GM12878 (cell line): ENCODE data around the gene SEL1L2. TPM values are rescaled to one million over a fixed set of nuclear protein-coding genes. Genes with fewer than 3 reads are reported as not detected.

ENCODE experiments used
- ATAC-seq: fragments of 200-7000 bp; cut with Tn5 transposase; 3 replicates; pipeline ENCODE4 v1.9.1; 2020; ENCODE audit warnings: mild to moderate bottlenecking, moderate library complexity
- BruUV-seq: library from RNA; stranded (reverse); fragments of 400-500 nt; replicated peaks from 2 replicates; lab custom pipeline; 2021; lab: Mats Ljungman, UMichigan
- CTCF ChIA-PET: fragments of 300-600 bp; sonication (Branson Sonifier 250); formaldehyde crosslinking; extraction: SDS; loops from one replicate; lab custom pipeline; 2021; ENCODE audit warnings: inconsistent platforms; lab: Yijun Ruan, JAX
- POLR2A ChIA-PET: fragments of 350-600 bp; formaldehyde crosslinking; extraction: SDS; loops from one replicate; lab custom pipeline; 2021; ENCODE audit warnings: inconsistent platforms; lab: Charles Lee
- RAD21 ChIA-PET: fragments of 300-600 bp; sonication (Branson Sonifier 250); formaldehyde crosslinking; loops from one replicate; lab custom pipeline; 2023; ENCODE audit warnings: antibody characterized with exemption; ENCODE audit not compliant: unreplicated experiment; lab: Charles Lee
- SMC1A ChIA-PET: fragments of 300-600 bp; sonication (Branson Sonifier 250); formaldehyde crosslinking; loops from one replicate; lab custom pipeline; 2023; ENCODE audit not compliant: unreplicated experiment, uncharacterized antibody; lab: Charles Lee
- DNase-seq: peaks from one replicate; pipeline ENCODE4 v3.0.0-alpha.2; 2011; ENCODE audit warnings: low read depth, low spot score
- FAIRE-seq: peaks from 3 replicates; lab custom pipeline; 2011; peaks lifted over from hg19 to GRCh38; lab: Jason Lieb, UNC
- H2AFZ ChIP-seq: 2 replicates; pipeline ENCODE4 v1.6.0; 2011; ENCODE audit warnings: low read depth, low read length, control low read depth; ENCODE audit not compliant: control insufficient read depth
- H3K27ac ChIP-seq: 2 replicates; pipeline ENCODE4 v1.5.1; 2011; ENCODE audit warnings: control low read depth; ENCODE audit not compliant: control insufficient read depth, insufficient read depth
- H3K27me3 ChIP-seq, 2 experiments: replicated peaks in 1 of 2; 2 replicates each; pipeline versions ENCODE4 v1.6.0 to v1.6.1; 2011; ENCODE audit warnings: low read length in 1 of 2; ENCODE audit not compliant: control insufficient read depth in 2 of 2, insufficient read depth in 2 of 2
- H3K36me3 ChIP-seq, 2 experiments: 2 replicates each; pipeline ENCODE4 v1.5.1; 2011; ENCODE audit warnings: low read length in 1 of 2; ENCODE audit not compliant: control insufficient read depth in 2 of 2, insufficient read depth in 2 of 2
- H3K4me1 ChIP-seq: 2 replicates; pipeline ENCODE4 v1.6.1; 2011; ENCODE audit warnings: mild to moderate bottlenecking, low read length, moderate library complexity, mixed read lengths; ENCODE audit not compliant: control insufficient read depth, insufficient read depth
- H3K4me2 ChIP-seq: 2 replicates; pipeline ENCODE4 v1.6.0; 2011; ENCODE audit warnings: control low read depth; ENCODE audit not compliant: control insufficient read depth, insufficient read depth
- H3K4me3 ChIP-seq: fragments of 200-600 bp; sonication (generic); 2 replicates; pipeline ENCODE4 v1.5.1; 2016
- H3K79me2 ChIP-seq: 2 replicates; pipeline ENCODE4 v1.6.0; 2011; ENCODE audit warnings: low read length; ENCODE audit not compliant: control insufficient read depth, insufficient read depth
- H3K9ac ChIP-seq: 2 replicates; pipeline ENCODE4 v1.8.0; 2011; ENCODE audit warnings: low read length, control low read depth, mixed read lengths; ENCODE audit not compliant: control insufficient read depth, insufficient read depth
- H3K9me3 ChIP-seq: replicated peaks from 3 replicates; pipeline ENCODE4 v1.5.1; 2011; ENCODE audit warnings: mild to moderate bottlenecking, low read length; ENCODE audit not compliant: control insufficient read depth, insufficient read depth
- H4K20me1 ChIP-seq: 2 replicates; pipeline ENCODE4 v1.6.0; 2011; ENCODE audit not compliant: control insufficient read depth, insufficient read depth
- CBFB ChIP-seq: IDR thresholded peaks from 2 replicates; pipeline ENCODE4 v1.6.1; 2016; ENCODE audit warnings: antibody characterized with exemption, low read depth
- CBX5 ChIP-seq: sonication (generic); IDR thresholded peaks from 2 replicates; pipeline ENCODE4 v1.6.1; 2016; ENCODE audit warnings: low read depth, moderate library complexity, mild to moderate bottlenecking, inconsistent platforms
- CREB1 ChIP-seq: IDR thresholded peaks from 2 replicates; pipeline ENCODE4 v1.6.1; 2012; ENCODE audit warnings: low read depth, mild to moderate bottlenecking, inconsistent platforms
- FOXM1 ChIP-seq: IDR thresholded peaks from 2 replicates; pipeline ENCODE4 v1.6.1; 2012; ENCODE audit warnings: low read depth, mild to moderate bottlenecking, inconsistent platforms, low read length, moderate library complexity
- KAT2A ChIP-seq: conservative IDR thresholded peaks from 2 replicates; pipeline ENCODE4 v1.6.1; 2011; ENCODE audit warnings: low read depth, low read length; ENCODE audit not compliant: control insufficient read depth
- NR2F1 ChIP-seq: fragments of 450-650 bp; conservative IDR thresholded peaks from 2 replicates; pipeline ENCODE4 v1.6.1; 2017; ENCODE audit warnings: mild to moderate bottlenecking
- PAX8 ChIP-seq: fragments of 450-650 bp; IDR thresholded peaks from 2 replicates; pipeline ENCODE4 v1.6.1; 2017; ENCODE audit warnings: mild to moderate bottlenecking, moderate library complexity
- RELA ChIP-seq: fragments of 450-650 bp; IDR thresholded peaks from 2 replicates; pipeline ENCODE4 v1.8.0; 2014; ENCODE audit warnings: borderline replicate concordance; ENCODE audit not compliant: partially characterized antibody
- TARDBP ChIP-seq: IDR thresholded peaks from 2 replicates; pipeline ENCODE4 v1.6.1; 2016; ENCODE audit warnings: borderline replicate concordance
- TBL1XR1 ChIP-seq: IDR thresholded peaks from 2 replicates; pipeline ENCODE4 v1.6.1; 2012; ENCODE audit warnings: low read depth, low read length, improper control_type of control experiment
- TCF3 ChIP-seq: IDR thresholded peaks from 2 replicates; pipeline ENCODE4 v1.6.1; 2012; ENCODE audit warnings: low read depth, mild to moderate bottlenecking, low read length, borderline replicate concordance; ENCODE audit not compliant: insufficient read depth
- ZNF217 ChIP-seq: fragments of 450-650 bp; IDR thresholded peaks from 2 replicates; pipeline ENCODE4 v1.6.1; 2017; ENCODE audit warnings: antibody characterized with exemption, mild to moderate bottlenecking
- whole genome bisulfite sequencing: methylation state at CpG from one replicate; pipeline ENCODE4 v1.1.6; 2016; ENCODE audit warnings: low lambda C conversion rate; ENCODE audit not compliant: insufficient replicate concordance, insufficient coverage; ENCODE audit errors: missing lambda C conversion rate; 5-methylcytosine and 5-hydroxymethylcytosine counted together
- in situ Hi-C: fragments of 300-500 bp; cut with MboI; formaldehyde crosslinking; loops from 9 replicates; pipeline ENCODE4 v1.14.3; 2018; ENCODE audit warnings: mixed read lengths
- intact Hi-C: fragments of 100-400 bp; cut with micrococcal nuclease; formaldehyde crosslinking; loops from one replicate; pipeline ENCODE4 v1.14.2; 2022; ENCODE audit not compliant: unreplicated experiment
- polyA plus RNA-seq, 11 experiments: library from polyadenylated mRNA; depleted of rRNA in 4 of 11; unstranded in 6 of 11; stranded (reverse) in 5 of 11; fragments of >200 nt; fragmentation: Nextera tagmentation in 4 of 11; fragmentation: Illumina TruSeq in 1 of 11; extraction: Ambion mirVana in 4 of 11; extraction: Trizol in 1 of 11; gene quantifications; 1 replicate in 1 of 11; 2 replicates in 10 of 11; pipeline versions ENCODE4 v1.2.1 to v1.2.3, GENCODE V29; 2011 to 2016; ENCODE audit warnings: inconsistent platforms in 2 of 11, missing spikeins in 2 of 11, low read depth in 1 of 11
- total RNA-seq, 4 experiments: library from RNA; depleted of rRNA in 3 of 4; stranded (reverse); fragments of >200 nt in 3 of 4; fragmentation: Illumina TruSeq in 1 of 4; extraction: Trizol in 1 of 4; gene quantifications; 2 replicates each; pipeline versions ENCODE4 v1.2.1 to v1.2.3, GENCODE V29; 2013 to 2021
- TF ChIP-seq, protein P1 (sequence below): IDR thresholded peaks from 2 replicates; pipeline ENCODE4 v1.6.1; 2011; ENCODE audit warnings: mild to moderate bottlenecking, low read depth, low read length, moderate library complexity; ENCODE audit not compliant: insufficient replicate concordance
- TF ChIP-seq, protein P2 (sequence below): fragments of 450-650 bp; formaldehyde crosslinking; IDR thresholded peaks from 2 replicates; pipeline ENCODE4 v1.4.0; 2020; ENCODE audit warnings: mild to moderate bottlenecking, moderate library complexity
- TF ChIP-seq, protein P3 (sequence below): fragments of 450-650 bp; IDR thresholded peaks from 2 replicates; pipeline ENCODE4 v1.6.1; 2016; ENCODE audit warnings: mild to moderate bottlenecking
- TF ChIP-seq, protein P4 (sequence below): IDR thresholded peaks from 2 replicates; pipeline ENCODE4 v1.6.1; 2012; ENCODE audit warnings: low read length, inconsistent platforms

Gene SEL1L2
- total and polyA plus RNA-seq, 10 of the 15 experiments (the other 5 are each of a cell fraction or from before 2014, with no cell fraction given) = not detected

DNA sequence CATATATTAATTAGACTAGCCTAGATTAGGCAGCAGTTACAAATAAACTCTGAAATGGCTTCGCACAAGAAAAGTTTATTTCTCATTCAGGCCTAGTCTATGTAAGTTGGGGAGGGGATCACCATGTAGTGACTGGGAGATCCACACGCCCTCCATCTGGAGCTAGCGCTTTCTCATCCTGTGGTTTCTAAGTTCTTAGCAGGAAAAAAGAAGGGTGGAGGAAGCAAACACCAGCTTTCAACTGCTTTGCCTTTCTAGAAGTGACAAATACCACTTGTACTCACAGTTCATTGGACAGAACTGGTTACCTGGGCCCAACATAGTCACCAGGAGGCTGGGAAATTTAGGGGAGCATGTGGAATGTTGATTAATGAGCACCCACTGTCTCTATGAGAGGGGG lies 158.9 kb downstream of the SEL1L2 start:
- no peaks in the 10 kb centered on the region for H3K4me1 ChIP-seq
- H3K4me3 ChIP-seq = no peak overlapping the region
- no TSS peak for BruUV-seq
- intact Hi-C loops = no loop called here
- H2AFZ ChIP-seq = no peak overlapping the region
- DNase-seq = no peak
- no peak overlapping the region for H3K27ac ChIP-seq
- no peaks in the 10 kb centered on the region for H3K9me3 ChIP-seq
- FAIRE-seq = no peak
- ChIA-PET CTCF (interaction anchor here (2.0 kb wide), 1 partner anchor 10 kb away, joined by 5 read pairs; no protein-coding TSS in a partner anchor), RAD21 (no interaction called here), SMC1A (no interaction called here), POLR2A (no interaction called here)
- 44% methylated on average over 3 of the region's 3 CpGs for WGBS
- H3K9ac ChIP-seq = no peak overlapping the region
- no peaks in the 10 kb centered on the region for H3K79me2 ChIP-seq
- no peak for ATAC-seq
- in situ Hi-C loops = no loop called here
- no peaks in the 10 kb centered on the region for H4K20me1 ChIP-seq
- H3K27me3 ChIP-seq = no peaks in the 10 kb centered on the region
- no peak overlapping the region for H3K4me2 ChIP-seq
- H3K36me3 ChIP-seq = no peaks in the 10 kb centered on the region
- TF ChIP-seq, protein P1, sequence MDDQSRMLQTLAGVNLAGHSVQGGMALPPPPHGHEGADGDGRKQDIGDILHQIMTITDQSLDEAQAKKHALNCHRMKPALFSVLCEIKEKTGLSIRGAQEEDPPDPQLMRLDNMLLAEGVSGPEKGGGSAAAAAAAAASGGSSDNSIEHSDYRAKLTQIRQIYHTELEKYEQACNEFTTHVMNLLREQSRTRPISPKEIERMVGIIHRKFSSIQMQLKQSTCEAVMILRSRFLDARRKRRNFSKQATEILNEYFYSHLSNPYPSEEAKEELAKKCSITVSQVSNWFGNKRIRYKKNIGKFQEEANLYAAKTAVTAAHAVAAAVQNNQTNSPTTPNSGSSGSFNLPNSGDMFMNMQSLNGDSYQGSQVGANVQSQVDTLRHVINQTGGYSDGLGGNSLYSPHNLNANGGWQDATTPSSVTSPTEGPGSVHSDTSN = no peak
- TF ChIP-seq, protein P2, sequence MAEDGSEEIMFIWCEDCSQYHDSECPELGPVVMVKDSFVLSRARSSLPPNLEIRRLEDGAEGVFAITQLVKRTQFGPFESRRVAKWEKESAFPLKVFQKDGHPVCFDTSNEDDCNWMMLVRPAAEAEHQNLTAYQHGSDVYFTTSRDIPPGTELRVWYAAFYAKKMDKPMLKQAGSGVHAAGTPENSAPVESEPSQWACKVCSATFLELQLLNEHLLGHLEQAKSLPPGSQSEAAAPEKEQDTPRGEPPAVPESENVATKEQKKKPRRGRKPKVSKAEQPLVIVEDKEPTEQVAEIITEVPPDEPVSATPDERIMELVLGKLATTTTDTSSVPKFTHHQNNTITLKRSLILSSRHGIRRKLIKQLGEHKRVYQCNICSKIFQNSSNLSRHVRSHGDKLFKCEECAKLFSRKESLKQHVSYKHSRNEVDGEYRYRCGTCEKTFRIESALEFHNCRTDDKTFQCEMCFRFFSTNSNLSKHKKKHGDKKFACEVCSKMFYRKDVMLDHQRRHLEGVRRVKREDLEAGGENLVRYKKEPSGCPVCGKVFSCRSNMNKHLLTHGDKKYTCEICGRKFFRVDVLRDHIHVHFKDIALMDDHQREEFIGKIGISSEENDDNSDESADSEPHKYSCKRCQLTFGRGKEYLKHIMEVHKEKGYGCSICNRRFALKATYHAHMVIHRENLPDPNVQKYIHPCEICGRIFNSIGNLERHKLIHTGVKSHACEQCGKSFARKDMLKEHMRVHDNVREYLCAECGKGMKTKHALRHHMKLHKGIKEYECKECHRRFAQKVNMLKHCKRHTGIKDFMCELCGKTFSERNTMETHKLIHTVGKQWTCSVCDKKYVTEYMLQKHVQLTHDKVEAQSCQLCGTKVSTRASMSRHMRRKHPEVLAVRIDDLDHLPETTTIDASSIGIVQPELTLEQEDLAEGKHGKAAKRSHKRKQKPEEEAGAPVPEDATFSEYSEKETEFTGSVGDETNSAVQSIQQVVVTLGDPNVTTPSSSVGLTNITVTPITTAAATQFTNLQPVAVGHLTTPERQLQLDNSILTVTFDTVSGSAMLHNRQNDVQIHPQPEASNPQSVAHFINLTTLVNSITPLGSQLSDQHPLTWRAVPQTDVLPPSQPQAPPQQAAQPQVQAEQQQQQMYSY (CRISPR knock-in tag) = no peak
- no peak for TF ChIP-seq CBFB
- TF ChIP-seq FOXM1 = no peak
- no peak for TF ChIP-seq PAX8
- TF ChIP-seq TBL1XR1 = no peak
- TF ChIP-seq RELA = no peak
- TF ChIP-seq, protein P3, sequence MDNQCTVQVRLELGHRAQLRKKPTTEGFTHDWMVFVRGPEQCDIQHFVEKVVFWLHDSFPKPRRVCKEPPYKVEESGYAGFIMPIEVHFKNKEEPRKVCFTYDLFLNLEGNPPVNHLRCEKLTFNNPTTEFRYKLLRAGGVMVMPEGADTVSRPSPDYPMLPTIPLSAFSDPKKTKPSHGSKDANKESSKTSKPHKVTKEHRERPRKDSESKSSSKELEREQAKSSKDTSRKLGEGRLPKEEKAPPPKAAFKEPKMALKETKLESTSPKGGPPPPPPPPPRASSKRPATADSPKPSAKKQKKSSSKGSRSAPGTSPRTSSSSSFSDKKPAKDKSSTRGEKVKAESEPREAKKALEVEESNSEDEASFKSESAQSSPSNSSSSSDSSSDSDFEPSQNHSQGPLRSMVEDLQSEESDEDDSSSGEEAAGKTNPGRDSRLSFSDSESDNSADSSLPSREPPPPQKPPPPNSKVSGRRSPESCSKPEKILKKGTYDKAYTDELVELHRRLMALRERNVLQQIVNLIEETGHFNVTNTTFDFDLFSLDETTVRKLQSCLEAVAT = no peak
- no peak for TF ChIP-seq TARDBP
- TF ChIP-seq, protein P4, sequence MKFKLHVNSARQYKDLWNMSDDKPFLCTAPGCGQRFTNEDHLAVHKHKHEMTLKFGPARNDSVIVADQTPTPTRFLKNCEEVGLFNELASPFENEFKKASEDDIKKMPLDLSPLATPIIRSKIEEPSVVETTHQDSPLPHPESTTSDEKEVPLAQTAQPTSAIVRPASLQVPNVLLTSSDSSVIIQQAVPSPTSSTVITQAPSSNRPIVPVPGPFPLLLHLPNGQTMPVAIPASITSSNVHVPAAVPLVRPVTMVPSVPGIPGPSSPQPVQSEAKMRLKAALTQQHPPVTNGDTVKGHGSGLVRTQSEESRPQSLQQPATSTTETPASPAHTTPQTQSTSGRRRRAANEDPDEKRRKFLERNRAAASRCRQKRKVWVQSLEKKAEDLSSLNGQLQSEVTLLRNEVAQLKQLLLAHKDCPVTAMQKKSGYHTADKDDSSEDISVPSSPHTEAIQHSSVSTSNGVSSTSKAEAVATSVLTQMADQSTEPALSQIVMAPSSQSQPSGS = no peak
- no peak for TF ChIP-seq NR2F1
- TF ChIP-seq ZNF217 = no peak
- no peak for TF ChIP-seq TCF3
- TF ChIP-seq CBX5 = no peak
- TF ChIP-seq CREB1 = no peak
- TF ChIP-seq KAT2A = no peak
